Effector CD4-positive, alpha-beta T cell (primary cell): Measurements from ENCODE around the gene RIOK2.
"Not testable (repeated sequence)": the region's sequence is repeated elsewhere in the genome, so short reads cannot be mapped to it uniquely, and the experiment has no call there.

Source experiments
- DNase-seq: peaks from one replicate; pipeline ENCODE4 v3.0.0-alpha.2; 2020
- total RNA-seq: gene quantifications from one replicate; lab custom pipeline; 2026; lab: John Stamatoyannopoulos, UW

Gene RIOK2
- total RNA-seq = 39.2 reads per million, percentile 63 among the genes with 10 or more reads in this experiment

GRCh38 chr5:97183100-97183929, at the start of gene RIOK2:
Gene RIOK2, minus strand, starts transcription at chr5:97183247. Its CDS starts 56 bp downstream, at chr5:97183191.
- peak; percentile 84 for DNase-seq

GRCh38 chr5:97231025-97231636, 48.1 kb upstream of the RIOK2 start:
- peak; percentile 7 for DNase-seq

- DNase-seq = no peak
Measured at GRCh38 chr5:97229688-97230285, 46.7 kb upstream of the RIOK2 start.

- no peak for DNase-seq
Measured at GRCh38 chr5:97229196-97229595, 46.1 kb upstream of the RIOK2 start.

GRCh38 chr5:97225222-97225621, 42.2 kb upstream of the RIOK2 start:
- DNase-seq = no peak

GRCh38 chr5:97224112-97224750, 41.2 kb upstream of the RIOK2 start:
- DNase-seq = no peak

GRCh38 chr5:97223596-97223995, 40.5 kb upstream of the RIOK2 start:
- DNase-seq = no peak

- DNase-seq = no peak
Measured at GRCh38 chr5:97209343-97209742, 26.3 kb upstream of the RIOK2 start.

- DNase-seq = no peak
Measured at GRCh38 chr5:97208714-97209113, 25.7 kb upstream of the RIOK2 start.

GRCh38 chr5:97208184-97208713, 25.2 kb upstream of the RIOK2 start:
- DNase-seq = no peak

GRCh38 chr5:97194366-97194765, 11.3 kb upstream of the RIOK2 start:
- no peak for DNase-seq

GRCh38 chr5:97193355-97193688, 10.3 kb upstream of the RIOK2 start:
- DNase-seq = no peak

- DNase-seq = no peak
Measured at GRCh38 chr5:97192580-97193354, 9.7 kb upstream of the RIOK2 start.

- no peak for DNase-seq
Measured at GRCh38 chr5:97191893-97192292, 8.8 kb upstream of the RIOK2 start.

- DNase-seq = not testable (repeated sequence)
Measured at GRCh38 chr5:97189523-97189922, 6.5 kb upstream of the RIOK2 start.

- no peak for DNase-seq
Measured at GRCh38 chr5:97183930-97184213, 825 bp upstream of the RIOK2 start.

- no peak for DNase-seq
Measured at GRCh38 chr5:97182571-97183099, 412 bp downstream of the RIOK2 start.

GRCh38 chr5:97181856-97182545, 1.0 kb downstream of the RIOK2 start:
- no peak for DNase-seq

GRCh38 chr5:97179457-97179856, 3.6 kb downstream of the RIOK2 start:
- DNase-seq = not testable (repeated sequence)

- DNase-seq = no peak
Measured at GRCh38 chr5:97172227-97172626, 10.8 kb downstream of the RIOK2 start.

GRCh38 chr5:97171703-97172102, 11.3 kb downstream of the RIOK2 start:
- DNase-seq = no peak

GRCh38 chr5:97167435-97167834, 15.6 kb downstream of the RIOK2 start:
- DNase-seq = no peak
